Measurements from ENCODE around the gene ENHO. TPM values are rescaled to one million over a fixed set of nuclear protein-coding genes. Genes with fewer than 3 reads are reported as not detected.

ENHO gene
- not detected in 2 replicates for total RNA-seq

GRCh38 chr9:34522971-34523797, at the start of gene ENHO:
TSS of gene ENHO (minus strand) at chr9:34522990. CDS start at chr9:34521695, 1,295 bp downstream.

Other genes starting within 250 kb of the ENHO start
- gene KIF24, start 193.7 kb downstream of the ENHO start, total RNA-seq = 2.2 and 2.5 TPM in 2 replicates
- gene NUDT2, start 193.4 kb downstream of the ENHO start, total RNA-seq = 52.5 and 53.3 TPM in 2 replicates
- gene MYORG, start 146.1 kb downstream of the ENHO start, total RNA-seq = 11.9 and 17.6 TPM in 2 replicates
- 9.7 and 12.8 TPM in 2 replicates for gene FAM219A, start 64.4 kb downstream of the ENHO start, total RNA-seq
- gene DNAI1, start 64.2 kb downstream of the ENHO start, total RNA-seq = not detected in 2 replicates
- gene CNTFR, start 66.7 kb upstream of the ENHO start, total RNA-seq = 0.42 TPM in 1 of 2 replicates, not detected in the other
- 41.4 and 41.8 TPM in 2 replicates for gene RPP25L, start 89.1 kb upstream of the ENHO start, total RNA-seq
- 90.6 and 152 TPM in 2 replicates for gene DCTN3, start 97.5 kb upstream of the ENHO start, total RNA-seq
- not detected in 2 replicates for gene ARID3C, start 106.1 kb upstream of the ENHO start, total RNA-seq
- gene SIGMAR1, start 114.8 kb upstream of the ENHO start, total RNA-seq = 178 and 189 TPM in 2 replicates
- gene GALT, start 123.7 kb upstream of the ENHO start, total RNA-seq = 15.4 and 21.8 TPM in 2 replicates
- 0.79 and 4.6 TPM in 2 replicates for gene IL11RA, start 129.2 kb upstream of the ENHO start, total RNA-seq
- 0.28 TPM in 1 of 2 replicates, not detected in the other for gene CCL27, start 139.7 kb upstream of the ENHO start, total RNA-seq
- not detected in 2 replicates for gene CCL19, start 168.3 kb upstream of the ENHO start, total RNA-seq
- not detected in 2 replicates for gene CCL21, start 187.1 kb upstream of the ENHO start, total RNA-seq